Measurements from ENCODE around the gene CRABP2. TPM values are rescaled to one million over a fixed set of nuclear protein-coding genes. Genes with fewer than 3 reads are reported as not detected.
A peak's percentile ranks its signal among the peaks of the same experiment; 100 is the strongest.

CRABP2 gene
- total and polyA plus RNA-seq, 2 of the 13 experiments (the other 11 are each of a cell fraction or from before 2014, with no cell fraction given), result 0.40 to 0.60 TPM

- 0 out of 2 replicates have a peak, but pooled peaks have one; percentile 22 for TF ChIP-seq ZNF704 (CRISPR knock-in tag; IDR thresholded peaks at IDR 0.05; ENCODE audit: borderline replicate concordance)
- TF ChIP-seq ZBTB2 (CRISPR knock-in tag; IDR thresholded peaks at IDR 0.05; ENCODE audit: low read depth), result no peak
- no peak for TF ChIP-seq NR0B2 (CRISPR knock-in tag; IDR thresholded peaks at IDR 0.05)
- TF ChIP-seq SPEN (CRISPR knock-in tag; IDR thresholded peaks at IDR 0.05; ENCODE audit: low read depth), result no peak
- no peak for TF ChIP-seq ZNF564 (CRISPR knock-in tag; IDR thresholded peaks at IDR 0.05)
- TF ChIP-seq ZNF264 (CRISPR knock-in tag; IDR thresholded peaks at IDR 0.05), result no peak
- TF ChIP-seq PLRG1 (conservative IDR thresholded peaks at IDR 0.05), result no peak
- no peak for TF ChIP-seq MEIS2 (CRISPR knock-in tag; IDR thresholded peaks at IDR 0.05)
- TF ChIP-seq ZNF343 (CRISPR knock-in tag; IDR thresholded peaks at IDR 0.05), result peak; percentile 26; the same call in 1 of the 2 replicates
- no peak for TF ChIP-seq ZBTB1 (CRISPR knock-in tag; IDR thresholded peaks at IDR 0.05; ENCODE audit: borderline replicate concordance)
- no peak for TF ChIP-seq ZNF142 (CRISPR knock-in tag; IDR thresholded peaks at IDR 0.05)
- TF ChIP-seq HDAC6 (IDR thresholded peaks at IDR 0.05; ENCODE audit: low read depth, low read length), result no peak
- no peak for TF ChIP-seq MAX (IDR thresholded peaks at IDR 0.05)
- peak; percentile 50; the same call in 1 of the 2 replicates for TF ChIP-seq KAT8 (CRISPR knock-in tag; IDR thresholded peaks at IDR 0.05)
- no peak for TF ChIP-seq ZNF652 (CRISPR knock-in tag; IDR thresholded peaks at IDR 0.05; ENCODE audit: borderline replicate concordance, low read depth)
- no peak for TF ChIP-seq GPBP1L1 (CRISPR knock-in tag; IDR thresholded peaks at IDR 0.05)
These were observed 16.1 kb downstream of the CRABP2 start (continued) for GRCh38 chr1:156689035-156689952.
